KMS-11 (cell line): ENCODE results near the gene CD300A.

Experiments
- H2AFZ ChIP-seq: fragments of 200-600 bp; sonication (generic); 2 replicates; pipeline ENCODE4 v1.6.1; 2016; ENCODE audit warnings: antibody characterized with exemption, mixed run types, low read depth
- H3K27ac ChIP-seq: fragments of 200-600 bp; sonication (generic); 2 replicates; pipeline ENCODE4 v1.6.1; 2016; ENCODE audit warnings: mild to moderate bottlenecking, mixed run types
- H3K27me3 ChIP-seq: fragments of 200-600 bp; sonication (generic); 2 replicates; pipeline ENCODE4 v1.6.1; 2017; ENCODE audit warnings: mild to moderate bottlenecking, low read depth, mixed run types, moderate library complexity; ENCODE audit not compliant: insufficient read depth
- H3K36me3 ChIP-seq: fragments of 200-600 bp; sonication (generic); 2 replicates; pipeline ENCODE4 v1.6.1; 2017; ENCODE audit warnings: mild to moderate bottlenecking, mixed run types; ENCODE audit not compliant: insufficient read depth
- H3K4me1 ChIP-seq: fragments of 200-600 bp; sonication (generic); 2 replicates; pipeline ENCODE4 v1.6.1; 2016; ENCODE audit warnings: mild to moderate bottlenecking, low read depth, mixed run types; ENCODE audit not compliant: poor library complexity, severe bottlenecking
- H3K4me2 ChIP-seq: fragments of 200-600 bp; sonication (generic); 2 replicates; pipeline ENCODE4 v1.7.0; 2016; ENCODE audit warnings: mild to moderate bottlenecking, mixed run types
- H3K4me3 ChIP-seq: fragments of 200-600 bp; sonication (generic); IDR thresholded peaks from 2 replicates; pipeline ENCODE4 v1.6.1; 2017; ENCODE audit warnings: low read depth, low read length, mixed read lengths; ENCODE audit not compliant: insufficient read depth
- H3K79me2 ChIP-seq: fragments of 200-600 bp; sonication (generic); 2 replicates; pipeline ENCODE4 v1.6.1; 2016; ENCODE audit warnings: low read depth, mixed run types; ENCODE audit not compliant: insufficient read depth
- H3K9ac ChIP-seq: fragments of 200-600 bp; sonication (generic); 2 replicates; pipeline ENCODE4 v1.6.1; 2016; ENCODE audit warnings: mild to moderate bottlenecking, mixed run types
- H4K20me1 ChIP-seq: fragments of 200-600 bp; sonication (generic); 2 replicates; pipeline ENCODE4 v1.6.1; 2016; ENCODE audit warnings: mild to moderate bottlenecking, mixed run types; ENCODE audit not compliant: insufficient read depth
- TF ChIP-seq, protein P1 (sequence below): fragments of 200-600 bp; sonication (generic); conservative IDR thresholded peaks from 2 replicates; pipeline ENCODE4 v1.6.1; 2017; ENCODE audit warnings: low read depth, mild to moderate bottlenecking, antibody characterized with exemption, low read length, moderate library complexity, mixed read lengths

The CD300A gene

DNA sequence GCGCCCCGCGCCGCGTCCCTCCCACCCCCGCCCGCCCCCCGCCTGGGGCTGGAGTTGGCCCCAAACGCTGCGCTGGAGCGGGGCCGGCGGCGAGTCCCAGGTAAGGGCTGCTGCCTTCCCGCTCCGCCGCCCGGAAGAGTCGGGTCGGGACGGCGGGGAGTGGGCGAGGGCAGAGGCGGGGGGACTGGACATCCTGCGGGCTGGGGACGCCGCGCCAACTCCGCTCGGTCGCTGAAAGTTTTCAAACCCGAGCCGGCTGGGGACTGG is 34.1 kb upstream of the CD300A start:
- Histone ChIP-seq H2AFZ (no peak overlapping the region), H3K4me3 (no peak overlapping the region), H3K27me3 (peaks cover 40% of the 10 kb centered on the region), H3K9ac (no peak overlapping the region), H3K27ac (no peak overlapping the region), H3K36me3 (no peaks in the 10 kb centered on the region), H3K4me1 (no peaks in the 10 kb centered on the region), H3K4me2 (no peak overlapping the region), H3K79me2 (no peaks in the 10 kb centered on the region), H4K20me1 (no peaks in the 10 kb centered on the region)
- TF ChIP-seq, protein P1, sequence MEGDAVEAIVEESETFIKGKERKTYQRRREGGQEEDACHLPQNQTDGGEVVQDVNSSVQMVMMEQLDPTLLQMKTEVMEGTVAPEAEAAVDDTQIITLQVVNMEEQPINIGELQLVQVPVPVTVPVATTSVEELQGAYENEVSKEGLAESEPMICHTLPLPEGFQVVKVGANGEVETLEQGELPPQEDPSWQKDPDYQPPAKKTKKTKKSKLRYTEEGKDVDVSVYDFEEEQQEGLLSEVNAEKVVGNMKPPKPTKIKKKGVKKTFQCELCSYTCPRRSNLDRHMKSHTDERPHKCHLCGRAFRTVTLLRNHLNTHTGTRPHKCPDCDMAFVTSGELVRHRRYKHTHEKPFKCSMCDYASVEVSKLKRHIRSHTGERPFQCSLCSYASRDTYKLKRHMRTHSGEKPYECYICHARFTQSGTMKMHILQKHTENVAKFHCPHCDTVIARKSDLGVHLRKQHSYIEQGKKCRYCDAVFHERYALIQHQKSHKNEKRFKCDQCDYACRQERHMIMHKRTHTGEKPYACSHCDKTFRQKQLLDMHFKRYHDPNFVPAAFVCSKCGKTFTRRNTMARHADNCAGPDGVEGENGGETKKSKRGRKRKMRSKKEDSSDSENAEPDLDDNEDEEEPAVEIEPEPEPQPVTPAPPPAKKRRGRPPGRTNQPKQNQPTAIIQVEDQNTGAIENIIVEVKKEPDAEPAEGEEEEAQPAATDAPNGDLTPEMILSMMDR = no peak

DNA sequence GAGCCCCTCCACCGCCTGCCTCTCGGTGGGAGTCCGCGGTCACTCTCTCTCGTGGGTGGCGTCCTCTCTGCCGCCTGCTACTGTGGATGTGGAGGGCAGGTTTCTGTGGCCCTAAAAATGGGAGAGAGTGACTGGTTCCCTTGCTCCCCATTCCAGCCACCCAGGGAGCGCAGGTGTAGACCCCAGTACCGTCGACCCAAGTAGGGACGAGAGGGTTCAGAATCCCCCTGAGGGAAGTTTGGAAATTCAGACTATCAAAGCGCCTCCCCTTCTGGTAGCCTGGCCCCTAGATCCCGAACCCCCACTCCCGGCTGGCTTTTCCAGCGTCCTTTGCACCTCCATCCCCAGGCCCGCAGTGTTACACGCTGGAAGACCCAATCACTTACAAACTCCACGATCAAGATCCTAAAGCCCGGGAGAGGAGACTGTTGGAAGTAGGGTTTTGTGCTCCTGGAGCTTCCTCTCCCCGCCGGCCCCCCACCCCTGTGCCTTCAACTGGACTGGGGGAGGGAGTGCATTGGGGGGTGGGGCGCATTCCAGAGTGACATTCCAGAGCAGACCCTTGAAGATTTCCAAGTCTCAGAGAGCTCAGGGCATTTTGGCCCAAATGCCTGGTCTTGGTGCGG is 33.6 kb upstream of the CD300A start:
- Histone ChIP-seq H3K9ac (no peak overlapping the region), H3K4me3 (no peak overlapping the region), H4K20me1 (no peaks in the 10 kb centered on the region), H2AFZ (no peak overlapping the region), H3K36me3 (no peaks in the 10 kb centered on the region), H3K27me3 (peaks cover 35% of the 10 kb centered on the region), H3K27ac (no peak overlapping the region), H3K79me2 (no peaks in the 10 kb centered on the region), H3K4me1 (no peaks in the 10 kb centered on the region), H3K4me2 (no peak overlapping the region)
- TF ChIP-seq, protein P1 = no peak

DNA sequence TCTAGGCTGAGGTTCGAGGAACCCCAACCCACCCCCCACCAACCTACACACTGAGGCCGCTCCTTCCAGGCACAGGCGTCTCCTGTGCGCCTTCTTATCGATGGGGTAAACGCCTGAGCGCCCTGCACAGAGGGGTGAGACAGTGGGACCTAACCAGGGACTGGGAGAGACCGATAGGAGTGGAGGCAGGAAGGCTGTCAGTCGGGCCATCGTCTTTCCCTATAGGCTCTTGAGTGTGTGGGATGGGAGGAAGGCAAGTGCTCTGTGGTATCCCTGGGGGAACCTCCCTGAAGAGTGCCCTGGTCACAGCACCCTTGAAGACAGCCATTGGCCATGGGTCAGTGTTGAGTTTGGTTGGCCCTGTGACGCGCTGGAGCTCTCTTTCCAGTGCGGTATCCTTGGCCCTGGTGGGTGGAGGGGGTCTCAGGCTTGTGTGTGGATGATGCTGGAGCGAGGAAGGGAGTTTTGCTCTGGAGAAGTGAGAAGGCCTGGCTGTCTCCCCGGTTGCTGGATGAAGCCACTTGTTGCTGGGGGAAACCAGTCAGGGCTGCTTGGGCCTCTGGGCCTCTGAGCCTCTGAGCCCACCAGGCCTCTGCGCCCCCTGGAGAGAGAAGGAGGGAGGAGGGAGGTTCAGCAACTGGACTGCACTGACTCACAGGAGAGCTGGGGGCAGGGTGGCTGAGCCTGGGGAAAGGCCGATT is 32.9 kb upstream of the CD300A start:
- no peak overlapping the region for H3K4me2 ChIP-seq
- H3K36me3 ChIP-seq = no peaks in the 10 kb centered on the region
- peaks cover 30% of the 10 kb centered on the region for H3K27me3 ChIP-seq
- no peaks in the 10 kb centered on the region for H4K20me1 ChIP-seq
- H3K79me2 ChIP-seq = no peaks in the 10 kb centered on the region
- no peak overlapping the region for H3K4me3 ChIP-seq
- TF ChIP-seq, protein P1 = no peak
- no peak overlapping the region for H2AFZ ChIP-seq
- H3K4me1 ChIP-seq = no peaks in the 10 kb centered on the region
- H3K9ac ChIP-seq = no peak overlapping the region
- H3K27ac ChIP-seq = no peak overlapping the region

DNA sequence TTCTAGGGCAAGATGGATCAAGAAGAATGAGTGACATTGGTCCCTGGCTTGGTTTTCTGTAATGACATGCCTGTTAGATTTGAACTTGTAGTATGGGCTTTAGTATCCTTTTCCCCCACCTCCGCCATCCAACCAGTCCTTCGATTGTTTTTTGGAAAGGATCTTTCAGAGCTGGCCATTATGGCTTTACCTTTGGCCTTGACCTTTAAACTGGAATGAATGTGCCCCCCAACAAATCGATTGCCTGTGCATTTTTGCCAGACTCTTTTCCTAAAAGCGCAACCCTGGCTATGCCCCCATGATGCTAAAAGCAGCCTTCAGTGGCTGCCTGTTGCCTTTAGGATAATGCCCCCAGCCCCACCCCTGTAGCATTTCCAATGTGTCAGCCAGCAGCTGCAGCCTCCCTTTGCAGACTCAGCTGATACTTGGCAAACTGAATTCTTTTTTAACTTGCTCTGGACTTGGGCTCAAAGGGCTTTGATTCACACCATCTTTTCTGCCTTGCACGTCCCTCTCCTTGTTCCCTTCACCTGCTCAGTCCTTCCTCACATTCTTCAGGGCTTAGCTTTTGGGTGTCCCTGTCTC is 30.6 kb upstream of the CD300A start:
- Histone ChIP-seq H3K4me2 (no peak overlapping the region), H3K9ac (no peak overlapping the region), H2AFZ (no peak overlapping the region), H3K79me2 (no peaks in the 10 kb centered on the region), H3K4me3 (no peak overlapping the region), H3K27me3 (peaks cover 21% of the 10 kb centered on the region; the same call in 1 of the 2 replicates), H4K20me1 (no peaks in the 10 kb centered on the region), H3K27ac (no peak overlapping the region), H3K36me3 (no peaks in the 10 kb centered on the region), H3K4me1 (no peaks in the 10 kb centered on the region)
- TF ChIP-seq, protein P1 = no peak
